Activated naive CD4-positive, alpha-beta T cell treated with anti-CD3 and anti-CD28 coated beads, Interleukin-2, amount 50 U/mL, for 16 hours (primary cell): Measurements from ENCODE around the gene CBLN3.
A peak's percentile ranks its signal among the peaks of the same experiment; 100 is the strongest.
"Not testable (repeated sequence)": the region's sequence is repeated elsewhere in the genome, so short reads cannot be mapped to it uniquely, and the experiment has no call there.

Experiments
- DNase-seq: peaks from one replicate; pipeline ENCODE4 v3.0.0-alpha.2; 2020

The CBLN3 gene

DNA sequence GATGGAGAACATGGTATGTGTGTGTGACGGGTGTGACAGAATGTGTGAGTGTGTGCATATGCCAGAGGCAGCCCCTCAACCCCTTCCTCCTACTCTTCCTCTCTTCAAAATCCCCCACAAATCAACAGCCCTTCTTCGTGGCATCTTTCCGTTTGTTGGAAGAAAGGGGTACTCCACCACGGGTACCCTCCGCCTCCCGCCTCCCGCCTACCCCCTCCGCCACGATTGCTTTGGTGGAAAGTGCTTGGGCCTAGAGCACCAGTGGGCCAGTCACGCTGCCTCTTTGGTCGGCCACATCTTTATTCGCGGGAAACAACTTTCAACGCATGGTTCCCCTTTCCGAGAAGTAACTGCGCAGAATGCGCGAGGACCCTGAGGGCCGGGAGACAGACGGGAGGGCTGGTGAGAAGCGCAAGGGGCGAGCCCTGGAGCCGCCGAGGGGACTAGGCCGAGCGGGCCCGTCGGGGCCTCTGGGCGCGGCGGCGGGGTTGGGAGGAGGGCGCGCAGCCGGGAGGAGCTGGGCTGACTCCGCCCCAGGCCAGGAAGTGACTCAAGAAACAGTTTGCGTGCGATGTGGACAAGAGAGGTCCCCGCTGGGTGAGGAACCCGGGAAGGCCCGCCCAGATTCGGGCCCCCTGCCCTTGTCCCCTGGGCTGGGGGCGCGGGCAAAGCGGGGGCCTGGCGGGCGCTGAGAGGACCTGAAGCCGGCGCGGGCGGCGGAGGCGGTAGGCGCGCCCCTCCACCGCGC is at the start of gene CBLN3, which contains the start of gene KHNYN:
Gene CBLN3, minus strand, starts transcription at position 274 of the 748 bp plus-strand sequence. CDS start 614 bp downstream, outside the sequence.
Gene KHNYN, plus strand, starts transcription at position 560 of the 748 bp plus-strand sequence. CDS start 777 bp downstream, outside the sequence.
- peak; percentile 90 for DNase-seq

DNA sequence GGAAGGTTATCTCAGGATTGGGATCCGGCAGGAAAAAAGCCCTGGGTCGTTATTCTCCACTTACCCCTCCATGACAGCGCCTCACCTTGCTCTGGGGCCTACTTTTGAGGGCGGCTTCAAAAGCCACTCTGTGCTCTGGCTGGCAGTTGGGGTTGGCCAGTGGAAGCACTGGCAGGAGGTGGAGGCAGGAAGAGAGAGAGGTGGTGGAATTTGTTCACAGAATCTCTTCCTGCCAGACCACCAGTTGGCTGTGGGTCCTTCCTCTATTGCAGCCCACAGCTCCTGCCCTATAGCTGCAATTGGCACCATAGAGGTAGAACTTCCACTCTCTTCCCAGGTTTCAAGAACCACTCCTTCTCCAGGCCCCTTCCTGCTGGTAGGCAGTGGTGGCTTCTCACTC is 45.8 kb upstream of the CBLN3 start:
- no peak for DNase-seq

DNA sequence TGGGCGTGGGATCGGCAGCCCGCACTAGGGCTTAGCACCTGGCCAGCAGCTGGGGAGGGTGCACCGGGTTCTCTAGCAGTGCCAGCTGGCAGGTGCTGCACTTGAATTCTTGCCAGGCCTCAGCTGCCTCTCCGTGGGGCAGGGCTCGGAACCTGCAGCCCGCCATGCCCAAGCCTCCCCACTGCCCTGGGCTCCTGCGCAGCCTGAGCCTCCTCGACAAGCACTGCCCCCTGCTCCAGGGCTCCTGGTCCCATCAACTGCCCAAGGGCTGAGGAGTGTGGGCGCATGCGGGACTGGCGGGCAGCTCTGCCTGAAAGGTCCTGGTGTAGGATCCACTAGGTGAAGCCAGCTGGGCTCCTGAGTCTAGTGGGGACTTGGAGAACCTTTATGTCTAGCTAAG is 43.7 kb upstream of the CBLN3 start:
- no peak for DNase-seq

- not testable (repeated sequence) for DNase-seq
These were observed 41.0 kb upstream of the CBLN3 start for GRCh38 chr14:24470450-24470849.

DNA sequence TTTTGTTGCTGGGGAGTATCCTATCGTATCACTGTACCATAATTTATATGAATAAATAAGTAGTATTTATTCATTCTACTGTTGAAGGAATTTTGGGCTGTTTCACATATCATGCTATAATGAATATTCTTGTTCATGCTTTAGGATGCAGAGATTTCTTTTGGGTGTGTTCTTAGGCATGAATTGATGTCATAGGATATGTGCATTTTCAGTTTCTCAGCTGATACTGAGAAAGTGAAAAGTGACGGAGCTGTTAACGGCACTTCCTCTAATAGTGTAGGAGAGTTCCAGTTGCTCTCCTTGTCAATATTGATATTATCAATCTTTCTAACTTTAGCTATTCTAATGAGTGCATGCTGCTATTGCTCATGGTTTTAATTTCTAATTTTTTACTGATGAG is 36.3 kb upstream of the CBLN3 start:
- DNase-seq, result no peak

DNA sequence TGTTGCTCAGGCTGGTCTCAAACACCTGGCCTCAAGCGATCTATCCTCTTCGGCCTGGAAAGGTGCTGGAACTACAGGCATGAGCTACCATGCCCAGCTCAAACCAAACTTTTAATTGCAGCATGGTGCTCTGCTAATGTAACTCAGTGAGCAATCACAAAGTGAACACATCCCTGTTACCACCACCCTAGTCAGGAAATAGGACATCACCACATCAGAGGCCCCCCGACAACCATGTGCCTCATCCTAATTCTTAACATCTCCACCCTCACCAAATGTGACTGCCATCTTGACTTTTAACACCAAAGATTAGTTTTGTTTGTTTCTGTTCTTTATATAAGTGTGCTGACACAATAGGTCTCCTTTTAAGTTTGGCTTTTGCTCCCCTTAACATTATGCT is 35.9 kb upstream of the CBLN3 start:
- no peak for DNase-seq

- no peak for DNase-seq
These were observed 34.7 kb upstream of the CBLN3 start for GRCh38 chr14:24463884-24464785.

GRCh38 chr14:24463017-24463883 is 33.8 kb upstream of the CBLN3 start:
- DNase-seq, result no peak

- DNase-seq, result no peak
These were observed 31.9 kb upstream of the CBLN3 start for GRCh38 chr14:24461336-24461735.

DNA sequence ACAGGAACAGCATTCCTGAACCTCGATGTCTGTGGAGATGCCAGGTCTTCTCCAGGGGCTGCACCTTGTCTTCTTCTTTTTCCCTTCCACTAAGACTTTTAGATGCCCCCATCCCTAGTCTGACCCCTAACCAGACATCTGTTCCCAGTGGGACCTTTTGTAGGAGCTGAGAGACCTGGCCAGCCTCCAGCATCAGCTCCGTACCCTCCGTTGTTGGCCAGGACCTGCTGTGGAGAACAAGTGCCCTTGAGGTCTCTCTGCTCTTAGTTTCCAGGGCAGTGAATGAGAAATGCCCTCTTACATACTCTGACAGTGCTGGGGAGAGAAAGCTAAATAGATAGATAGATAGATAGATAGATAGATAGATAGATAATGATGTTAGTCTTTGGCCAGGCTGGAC is 29.9 kb upstream of the CBLN3 start:
- DNase-seq, result no peak

DNA sequence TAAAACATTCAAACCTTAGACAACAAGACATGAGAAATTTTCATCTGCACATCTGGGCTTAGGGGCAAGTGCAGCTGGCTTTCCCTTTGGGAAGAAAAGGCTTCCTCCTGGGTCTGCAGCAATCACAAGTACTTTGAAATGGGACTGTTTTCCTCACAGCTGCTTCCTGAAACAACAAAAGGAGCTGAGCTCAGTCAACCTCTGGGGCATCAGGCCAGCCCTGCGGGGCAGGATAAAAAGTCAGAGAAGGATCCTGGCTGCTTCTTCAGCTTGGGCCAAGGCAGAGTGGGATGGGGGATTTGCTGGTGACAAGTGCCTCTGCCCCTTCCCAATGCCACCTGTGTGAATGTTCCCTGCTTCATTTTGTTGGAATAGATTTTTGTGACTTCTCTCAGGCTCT is 29.3 kb upstream of the CBLN3 start:
- no peak for DNase-seq

- DNase-seq, result no peak
These were observed 27.5 kb upstream of the CBLN3 start for GRCh38 chr14:24456980-24457379.

DNA sequence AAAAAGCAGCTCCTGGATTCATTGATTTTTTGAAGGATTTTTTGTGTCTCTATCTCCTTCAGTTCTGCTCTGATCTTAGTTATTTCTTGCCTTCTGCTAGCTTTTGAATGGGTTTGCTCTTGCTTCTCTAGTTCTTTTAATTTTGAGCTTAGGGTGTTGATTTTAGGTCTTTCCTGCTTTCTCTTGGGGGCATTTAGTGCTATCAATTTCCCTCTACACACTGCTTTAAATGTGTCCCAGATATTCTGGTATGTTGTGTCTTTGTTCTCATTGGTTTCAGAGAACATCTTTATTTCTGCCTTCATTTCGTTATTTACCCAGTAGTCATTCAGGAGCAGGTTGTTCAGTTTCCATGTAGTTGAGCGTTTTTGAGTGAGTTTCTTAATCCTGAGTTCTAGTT is 21.4 kb upstream of the CBLN3 start:
- DNase-seq, result not testable (repeated sequence)

GRCh38 chr14:24443053-24443665 is 13.7 kb upstream of the CBLN3 start:
- no peak for DNase-seq

DNA sequence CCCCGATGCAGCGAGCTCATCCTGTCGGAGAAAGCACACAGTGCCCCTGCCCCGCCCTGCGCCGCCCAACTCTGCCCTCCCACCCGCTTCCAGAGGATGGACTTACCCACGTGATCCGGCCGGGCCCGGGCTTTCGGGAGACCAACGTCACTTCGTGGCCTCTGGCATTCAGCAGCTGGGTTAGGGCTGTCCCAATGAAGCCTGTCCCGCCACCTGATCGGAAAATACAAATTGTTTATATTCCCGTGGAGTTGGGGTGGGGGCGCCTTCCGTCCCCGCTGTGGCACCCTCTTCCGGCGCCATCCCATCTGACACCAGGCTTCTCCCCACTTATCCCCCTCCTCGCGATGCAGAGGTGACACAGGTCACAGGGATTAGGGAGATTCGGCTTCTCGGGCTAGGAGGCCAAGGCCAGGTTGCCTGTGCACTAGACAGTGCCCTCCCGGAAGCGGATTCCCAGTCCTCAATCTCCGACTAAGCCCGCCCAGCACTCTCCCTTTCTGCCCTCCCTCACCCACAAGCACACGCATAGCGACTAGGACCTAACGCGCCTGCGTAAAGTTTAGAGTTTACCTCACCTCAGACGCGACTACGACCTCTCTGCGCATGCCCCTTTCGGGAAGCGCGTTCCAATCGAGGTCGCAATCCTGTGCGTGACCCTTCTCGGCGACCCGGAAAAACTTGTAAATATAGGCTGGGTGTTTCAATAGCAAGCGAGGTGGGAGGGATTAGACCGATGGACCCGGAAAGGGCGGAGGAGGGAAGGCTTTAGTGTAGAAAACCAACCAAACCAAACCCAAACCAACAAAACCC is 13.0 kb upstream of the CBLN3 start, which contains the start of gene SDR39U1:
Gene SDR39U1, minus strand, starts transcription at position 537 of the 813 bp plus-strand sequence. Its CDS starts 7 bp downstream, at position 530.
- DNase-seq, result peak; percentile 96

GRCh38 chr14:24441904-24442239 is 12.4 kb upstream of the CBLN3 start:
- no peak for DNase-seq

DNA sequence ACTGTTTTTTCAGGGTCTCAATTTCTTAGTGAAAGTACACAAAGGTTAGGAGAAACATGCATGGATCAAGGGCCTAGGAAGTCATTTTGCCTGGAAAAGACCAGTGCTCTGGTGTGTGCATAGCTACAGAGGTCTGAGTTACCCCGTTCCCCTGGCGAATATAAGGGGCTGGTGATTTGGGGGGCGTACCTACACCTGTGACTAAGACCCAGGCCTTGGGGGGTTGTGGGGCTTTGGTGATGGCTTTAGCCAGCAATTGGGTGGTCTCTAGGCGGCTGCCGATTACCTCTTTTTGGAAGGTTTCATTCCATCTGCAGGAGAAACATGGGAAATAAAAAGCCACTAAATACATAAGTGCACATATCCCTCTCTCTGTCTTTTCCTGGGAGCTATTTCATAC is 12.0 kb upstream of the CBLN3 start:
- no peak for DNase-seq

- no peak for DNase-seq
These were observed 11.3 kb upstream of the CBLN3 start for GRCh38 chr14:24440606-24441399.

DNA sequence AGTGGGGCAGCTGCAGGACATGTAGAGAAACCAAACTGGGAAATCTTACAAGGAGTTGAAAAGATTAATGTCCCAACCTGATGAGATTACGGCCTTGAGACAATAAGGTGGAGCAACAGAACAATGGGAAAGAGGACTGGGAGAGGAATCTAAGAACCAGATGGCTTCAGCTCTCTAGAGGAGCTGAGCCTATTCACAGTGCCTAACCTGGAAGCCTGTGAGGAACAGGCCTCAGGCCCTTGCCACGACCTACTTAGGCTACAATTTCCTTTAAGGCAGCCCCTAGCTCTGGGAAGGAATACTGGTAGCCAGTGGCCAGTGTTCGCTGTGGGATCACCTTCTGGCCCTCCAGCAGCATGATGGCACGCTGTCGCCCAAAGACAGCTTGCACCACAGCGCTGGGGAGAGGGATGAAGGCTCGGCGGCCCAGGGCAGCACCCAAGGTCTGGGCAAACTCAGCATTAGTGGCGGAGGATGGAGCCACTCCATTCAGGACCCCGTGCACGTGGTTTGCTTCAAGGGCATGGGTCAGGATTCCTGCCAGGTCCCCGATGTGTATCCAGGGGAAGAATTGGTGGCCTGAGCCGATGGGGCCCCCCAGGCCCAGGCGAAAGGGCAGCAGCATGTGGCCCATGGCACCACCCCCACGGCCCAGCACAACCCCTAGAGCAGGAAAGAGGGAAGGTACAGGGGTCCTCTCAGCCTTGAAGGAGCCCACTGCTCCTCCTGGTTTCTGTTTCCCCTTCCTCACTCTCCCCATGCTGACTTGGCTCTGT is 10.6 kb upstream of the CBLN3 start:
- DNase-seq, result no peak

- no peak for DNase-seq
These were observed 9.8 kb upstream of the CBLN3 start for GRCh38 chr14:24439257-24439656.
